OCI-LY3 (cell line): ENCODE measurements around the gene NIPAL4.

Experiments used
- H2AFZ ChIP-seq: fragments of 200-600, 300-600 bp; shearing (Covaris generic); 2 replicates; pipeline ENCODE4 v1.6.0; 2014; ENCODE audit warnings: antibody characterized with exemption, low read depth, low read length
- H3K27ac ChIP-seq: fragments of 200-600, 300-600 bp; sonication (generic); 2 replicates; pipeline ENCODE4 v1.5.1; 2014; ENCODE audit warnings: mild to moderate bottlenecking, low read length, moderate library complexity, mixed read lengths
- H3K27me3 ChIP-seq: fragments of 200-600, 300-600 bp; sonication (generic); 2 replicates; pipeline ENCODE4 v1.6.1; 2014; ENCODE audit warnings: low read depth, low read length, mixed read lengths
- H3K36me3 ChIP-seq: fragments of 200-600, 300-600 bp; sonication (generic); replicated peaks from 2 replicates; pipeline ENCODE3; 2014; ENCODE audit warnings: low read depth, low read length, mixed read lengths
- H3K4me1 ChIP-seq: fragments of 300-600, 200-600 bp; sonication (generic); 2 replicates; pipeline ENCODE4 v1.6.1; 2014; ENCODE audit warnings: low read length, mixed read lengths
- H3K4me2 ChIP-seq: fragments of 200-600, 300-600 bp; sonication (generic); 2 replicates; pipeline ENCODE4 v1.6.1; 2014; ENCODE audit warnings: low read length, mixed read lengths
- H3K4me3 ChIP-seq: fragments of 300-600, 200-600 bp; sonication (generic); 2 replicates; pipeline ENCODE4 v1.5.1; 2014; ENCODE audit warnings: antibody characterized with exemption, mild to moderate bottlenecking, low read length, moderate library complexity
- H3K79me2 ChIP-seq: fragments of 300-600, 200-600 bp; shearing (Covaris generic); 2 replicates; pipeline ENCODE4 v1.6.1; 2014; ENCODE audit warnings: mild to moderate bottlenecking, low read length, mixed read lengths
- H3K9ac ChIP-seq: fragments of 300-600, 200-600 bp; shearing (Covaris generic); 2 replicates; pipeline ENCODE4 v1.6.0; 2014; ENCODE audit warnings: mild to moderate bottlenecking, low read length, moderate library complexity
- H3K9me3 ChIP-seq: fragments of 200-600, 300-600 bp; shearing (Covaris generic); 2 replicates; pipeline ENCODE4 v1.6.1; 2014; ENCODE audit warnings: low read length, mixed read lengths; ENCODE audit not compliant: insufficient read depth
- H4K20me1 ChIP-seq: fragments of 200-600, 300-600 bp; sonication (generic); 2 replicates; pipeline ENCODE4 v1.6.1; 2016; ENCODE audit warnings: low read length, mixed read lengths; ENCODE audit not compliant: insufficient read depth
- EZH2phosphoT487 ChIP-seq: fragments of 200-600 bp; shearing (Covaris generic); IDR thresholded peaks from 2 replicates; pipeline ENCODE4 v1.6.1; 2018; ENCODE audit warnings: antibody characterized with exemption, mixed run types, low read depth
- TF ChIP-seq, protein P1 (sequence below): fragments of 200-600, 300-600 bp; sonication (generic); IDR thresholded peaks from 2 replicates; pipeline ENCODE4 v1.5.1; 2014; ENCODE audit warnings: antibody characterized with exemption, low read length, low read depth

NIPAL4 gene

DNA sequence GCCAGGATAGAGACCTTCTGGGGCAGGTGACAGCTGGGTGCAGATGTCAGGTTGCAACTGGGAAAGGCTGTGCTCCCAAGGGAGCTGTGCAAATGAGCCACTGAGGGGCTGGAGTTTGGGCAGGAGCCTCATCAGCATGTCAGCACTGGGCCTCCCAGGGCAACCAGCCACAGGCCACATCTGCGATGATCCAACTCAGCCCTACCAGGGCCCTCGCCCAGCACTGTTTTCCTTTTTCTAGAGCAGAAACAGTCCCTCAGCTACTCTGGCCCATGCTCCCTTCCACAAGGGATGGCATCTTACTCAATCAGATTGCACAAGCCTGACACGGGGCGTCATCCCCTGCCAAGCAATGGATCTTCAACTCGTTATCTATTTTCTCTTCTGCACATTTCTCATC is 24.8 kb downstream of the NIPAL4 start:
- Histone ChIP-seq H3K79me2 (no peaks in the 10 kb centered on the region), H3K4me3 (no peak overlapping the region), H3K27me3 (no peaks in the 10 kb centered on the region), H3K27ac (no peak overlapping the region), H4K20me1 (peaks cover 9% of the 10 kb centered on the region), H3K9me3 (no peaks in the 10 kb centered on the region), H2AFZ (no peak overlapping the region), H3K4me2 (no peak overlapping the region), H3K4me1 (peaks cover 24% of the 10 kb centered on the region), H3K9ac (no peak overlapping the region), H3K36me3 (peaks cover 44% of the 10 kb centered on the region)
- TF ChIP-seq EZH2phosphoT487, result no peak
- TF ChIP-seq, protein P1, sequence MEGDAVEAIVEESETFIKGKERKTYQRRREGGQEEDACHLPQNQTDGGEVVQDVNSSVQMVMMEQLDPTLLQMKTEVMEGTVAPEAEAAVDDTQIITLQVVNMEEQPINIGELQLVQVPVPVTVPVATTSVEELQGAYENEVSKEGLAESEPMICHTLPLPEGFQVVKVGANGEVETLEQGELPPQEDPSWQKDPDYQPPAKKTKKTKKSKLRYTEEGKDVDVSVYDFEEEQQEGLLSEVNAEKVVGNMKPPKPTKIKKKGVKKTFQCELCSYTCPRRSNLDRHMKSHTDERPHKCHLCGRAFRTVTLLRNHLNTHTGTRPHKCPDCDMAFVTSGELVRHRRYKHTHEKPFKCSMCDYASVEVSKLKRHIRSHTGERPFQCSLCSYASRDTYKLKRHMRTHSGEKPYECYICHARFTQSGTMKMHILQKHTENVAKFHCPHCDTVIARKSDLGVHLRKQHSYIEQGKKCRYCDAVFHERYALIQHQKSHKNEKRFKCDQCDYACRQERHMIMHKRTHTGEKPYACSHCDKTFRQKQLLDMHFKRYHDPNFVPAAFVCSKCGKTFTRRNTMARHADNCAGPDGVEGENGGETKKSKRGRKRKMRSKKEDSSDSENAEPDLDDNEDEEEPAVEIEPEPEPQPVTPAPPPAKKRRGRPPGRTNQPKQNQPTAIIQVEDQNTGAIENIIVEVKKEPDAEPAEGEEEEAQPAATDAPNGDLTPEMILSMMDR, result no peak

DNA sequence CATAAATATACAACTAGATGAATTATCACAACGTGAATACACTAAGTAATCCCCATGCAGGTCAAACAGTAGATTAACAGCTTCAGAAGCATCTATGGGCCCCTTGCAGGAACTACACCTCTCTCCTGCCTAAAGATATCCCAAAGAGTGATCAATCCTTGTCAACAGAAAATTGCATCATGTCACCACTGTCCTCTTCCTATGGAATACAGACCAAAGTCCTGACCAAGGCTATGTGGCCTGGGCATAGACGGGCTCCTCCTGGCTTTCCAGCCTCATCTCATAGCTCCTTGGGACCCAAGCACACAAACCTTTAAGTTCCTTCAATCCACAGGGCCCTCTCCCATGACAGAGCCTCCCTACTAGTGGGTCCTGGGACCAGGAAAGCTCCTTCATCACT is 25.3 kb downstream of the NIPAL4 start:
- H3K79me2 ChIP-seq, result no peaks in the 10 kb centered on the region
- H3K27me3 ChIP-seq, result no peaks in the 10 kb centered on the region
- H4K20me1 ChIP-seq, result peaks cover 9% of the 10 kb centered on the region
- H2AFZ ChIP-seq, result no peak overlapping the region
- no peaks in the 10 kb centered on the region for H3K9me3 ChIP-seq
- peaks cover 24% of the 10 kb centered on the region for H3K4me1 ChIP-seq
- H3K27ac ChIP-seq, result no peak overlapping the region
- TF ChIP-seq, protein P1, result no peak
- TF ChIP-seq EZH2phosphoT487, result no peak
- peaks cover 47% of the 10 kb centered on the region for H3K36me3 ChIP-seq
- no peak overlapping the region for H3K9ac ChIP-seq
- no peak overlapping the region for H3K4me3 ChIP-seq
- no peak overlapping the region for H3K4me2 ChIP-seq

DNA sequence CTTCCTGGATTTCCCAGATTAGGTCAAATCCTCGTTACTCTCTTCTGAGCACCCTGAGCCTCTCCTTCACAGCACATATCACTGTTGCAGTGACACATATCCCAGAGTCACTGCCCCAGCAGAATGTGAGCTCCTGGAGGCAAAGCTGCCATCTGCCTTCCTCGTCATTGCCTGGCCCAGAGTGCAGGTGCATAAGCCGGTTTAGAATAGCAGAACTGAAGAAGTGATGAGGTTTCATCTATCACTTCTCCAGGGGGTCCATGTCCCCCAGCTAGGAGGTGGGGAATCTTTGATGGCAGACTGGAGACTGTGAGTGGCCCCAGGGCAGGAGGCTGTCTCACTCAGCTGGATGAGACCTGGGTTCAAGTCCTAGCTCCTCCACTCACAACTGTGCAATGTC is 25.8 kb downstream of the NIPAL4 start:
- no peaks in the 10 kb centered on the region for H3K9me3 ChIP-seq
- H3K4me3 ChIP-seq, result no peak overlapping the region
- peaks cover 44% of the 10 kb centered on the region for H3K36me3 ChIP-seq
- no peaks in the 10 kb centered on the region for H3K27me3 ChIP-seq
- peaks cover 9% of the 10 kb centered on the region for H4K20me1 ChIP-seq
- peak overlapping the region; percentile 22; the same call in 1 of the 2 replicates for H3K4me2 ChIP-seq
- TF ChIP-seq, protein P1, result no peak
- no peak for TF ChIP-seq EZH2phosphoT487
- no peak overlapping the region for H2AFZ ChIP-seq
- peak overlapping the region; percentile 30; the same call in 1 of the 2 replicates for H3K27ac ChIP-seq
- no peak overlapping the region for H3K9ac ChIP-seq
- peaks cover 24% of the 10 kb centered on the region for H3K4me1 ChIP-seq
- H3K79me2 ChIP-seq, result no peaks in the 10 kb centered on the region

DNA sequence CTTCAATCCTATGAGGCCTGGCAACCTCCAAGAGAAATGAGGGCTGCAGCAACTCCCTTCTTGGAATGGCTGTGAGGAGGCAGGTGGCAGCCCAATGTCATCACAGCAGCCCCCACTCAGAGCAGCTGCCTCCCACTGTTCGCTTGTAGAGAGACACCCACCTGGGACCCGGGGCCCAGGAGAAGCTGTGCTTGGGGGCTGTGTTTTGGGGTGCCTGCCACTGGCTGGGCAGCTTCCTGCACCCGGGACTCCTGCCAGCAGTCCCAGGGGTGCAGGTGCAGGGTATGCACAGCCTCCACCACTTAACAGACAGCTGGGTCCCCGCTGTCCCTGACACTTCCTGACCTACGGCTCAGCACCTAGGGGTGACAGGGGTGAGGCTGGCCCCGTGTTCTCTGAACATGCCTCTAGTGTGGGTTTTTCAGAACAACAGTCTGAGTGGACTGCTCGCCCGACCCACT is 26.2 kb downstream of the NIPAL4 start:
- peak overlapping the region; percentile 22; the same call in 1 of the 2 replicates for H3K4me2 ChIP-seq

More for the DNA sequence above, 26.2 kb downstream of the NIPAL4 start:
- Histone ChIP-seq H3K9me3 (no peaks in the 10 kb centered on the region), H4K20me1 (peaks cover 9% of the 10 kb centered on the region), H3K9ac (no peak overlapping the region), H3K27ac (peak overlapping the region; percentile 30; the same call in 1 of the 2 replicates), H3K36me3 (peaks cover 42% of the 10 kb centered on the region), H3K4me1 (peaks cover 24% of the 10 kb centered on the region), H3K27me3 (no peaks in the 10 kb centered on the region), H3K79me2 (no peaks in the 10 kb centered on the region), H2AFZ (no peak overlapping the region), H3K4me3 (no peak overlapping the region)
- no peak for TF ChIP-seq EZH2phosphoT487
- TF ChIP-seq, protein P1, result no peak
